Trophoblast cell (in vitro differentiated cells and primary cell): ENCODE data around the gene UNC93A.
"Not testable (repeated sequence)": the region's sequence is repeated elsewhere in the genome, so short reads cannot be mapped to it uniquely, and the experiment has no call there.

ENCODE experiments used
- DNase-seq, 2 donors: peaks; one replicate each; pipeline ENCODE4 v3.0.0-alpha.2; 2016
- H2AFZ ChIP-seq: 2 replicates; pipeline ENCODE4 v1.6.1; 2013; ENCODE audit warnings: low read length, moderate library complexity, mild to moderate bottlenecking; ENCODE audit not compliant: insufficient read depth, poor library complexity
- H2AK5ac ChIP-seq: 2 replicates; pipeline ENCODE4 v1.6.1; 2013; ENCODE audit warnings: mild to moderate bottlenecking, low read length
- H2BK120ac ChIP-seq: 2 replicates; pipeline ENCODE4 v1.6.1; 2013; ENCODE audit warnings: low read length, mild to moderate bottlenecking, moderate library complexity; ENCODE audit not compliant: insufficient read depth, poor library complexity
- H2BK12ac ChIP-seq: 2 replicates; pipeline ENCODE4 v1.6.1; 2013; ENCODE audit warnings: mild to moderate bottlenecking, low read length, moderate library complexity
- H2BK5ac ChIP-seq: 2 replicates; pipeline ENCODE4 v1.6.1; 2013; ENCODE audit warnings: low read length, low read depth, moderate library complexity, mild to moderate bottlenecking; ENCODE audit not compliant: poor library complexity
- H3K14ac ChIP-seq: 2 replicates; pipeline ENCODE4 v1.6.1; 2013; ENCODE audit warnings: mild to moderate bottlenecking, low read length
- H3K18ac ChIP-seq: 2 replicates; pipeline ENCODE4 v1.6.1; 2013; ENCODE audit warnings: mild to moderate bottlenecking, low read length
- H3K23ac ChIP-seq: 2 replicates; pipeline ENCODE4 v1.6.1; 2013; ENCODE audit warnings: low read length
- H3K27ac ChIP-seq: 2 replicates; pipeline ENCODE4 v1.5.1; 2013; ENCODE audit warnings: low read depth, mild to moderate bottlenecking, inconsistent platforms, low read length, moderate library complexity
- H3K27me3 ChIP-seq: 2 replicates; pipeline ENCODE4 v1.6.1; 2013; ENCODE audit warnings: inconsistent platforms, mild to moderate bottlenecking, low read length, moderate library complexity; ENCODE audit not compliant: insufficient read depth
- H3K36me3 ChIP-seq, 2 experiments: 1 replicate in 1 of 2; 2 replicates in 1 of 2; pipeline ENCODE4 v1.6.1; 2013; ENCODE audit warnings: low read length in 2 of 2, mild to moderate bottlenecking in 2 of 2, moderate library complexity in 1 of 2; ENCODE audit not compliant: insufficient read depth in 2 of 2, control insufficient read depth in 1 of 2
- H3K4ac ChIP-seq: 2 replicates; pipeline ENCODE4 v1.6.1; 2013; ENCODE audit warnings: low read depth, mild to moderate bottlenecking, low read length, moderate library complexity
- H3K4me1 ChIP-seq, 2 experiments: 1 replicate in 1 of 2; 2 replicates in 1 of 2; pipeline ENCODE4 v1.6.1; 2013; ENCODE audit warnings: low read length in 2 of 2, mild to moderate bottlenecking in 2 of 2, moderate library complexity in 1 of 2; ENCODE audit not compliant: insufficient read depth in 2 of 2, control insufficient read depth in 1 of 2
- H3K4me2 ChIP-seq: 2 replicates; pipeline ENCODE4 v1.6.1; 2013; ENCODE audit warnings: inconsistent platforms, mild to moderate bottlenecking, low read length, moderate library complexity
- H3K4me3 ChIP-seq: 2 replicates; pipeline ENCODE4 v1.5.1; 2013; ENCODE audit warnings: mild to moderate bottlenecking, low read depth, low read length, inconsistent platforms
- H3K79me1 ChIP-seq: one replicate; pipeline ENCODE4 v1.6.1; 2013; ENCODE audit warnings: low read length
- H3K79me2 ChIP-seq: 2 replicates; pipeline ENCODE4 v1.6.1; 2013; ENCODE audit warnings: low read length, mild to moderate bottlenecking; ENCODE audit not compliant: control insufficient read depth, insufficient read depth, poor library complexity
- H3K9ac ChIP-seq: 2 replicates; pipeline ENCODE4 v1.6.1; 2013; ENCODE audit warnings: mild to moderate bottlenecking, low read length
- H3K9me3 ChIP-seq: 2 replicates; pipeline ENCODE4 v1.6.1; 2013; ENCODE audit warnings: low read depth, mild to moderate bottlenecking, control low read depth, inconsistent platforms, low read length; ENCODE audit not compliant: insufficient read depth
- H4K12ac ChIP-seq: 2 replicates; pipeline ENCODE4 v1.6.1; 2013; ENCODE audit warnings: low read depth, mild to moderate bottlenecking, low read length, moderate library complexity
- H4K8ac ChIP-seq: 2 replicates; pipeline ENCODE4 v1.6.1; 2013; ENCODE audit warnings: low read depth, mild to moderate bottlenecking, low read length, moderate library complexity
- H4K91ac ChIP-seq: one replicate; pipeline ENCODE4 v1.6.1; 2013; ENCODE audit warnings: low read depth, mild to moderate bottlenecking, low read length, moderate library complexity
- WGBS: extraction: QIAGEN DNeasy Blood & Tissue Kit; methylation state at CpG from one replicate; pipeline ENCODE4 v1.1.7; 2013; ENCODE audit warnings: missing lambda C conversion rate; ENCODE audit not compliant: insufficient read length, insufficient coverage; ENCODE audit errors: extremely low coverage; 5-methylcytosine and 5-hydroxymethylcytosine counted together

Gene UNC93A

DNA sequence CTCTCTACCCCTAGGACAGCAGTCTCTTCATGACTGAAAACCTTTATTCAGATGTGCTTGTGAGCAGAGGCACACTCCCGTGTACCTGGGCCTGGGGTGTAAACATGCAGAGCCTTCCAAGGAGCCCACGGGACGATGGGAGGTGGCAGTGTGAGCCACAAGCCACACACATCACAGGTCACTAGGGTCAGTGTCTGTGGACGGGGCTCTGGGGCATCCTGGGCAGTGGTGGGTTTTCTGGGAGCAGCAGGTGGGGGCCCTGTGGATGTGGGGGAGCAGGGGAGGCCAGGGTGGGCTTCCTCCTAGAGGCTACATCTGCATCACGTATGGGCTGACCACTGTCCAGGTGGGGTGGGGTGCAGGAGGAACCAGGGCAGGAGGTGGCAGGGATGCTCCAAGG, 17.1 kb downstream of the UNC93A start:
- Histone ChIP-seq H4K91ac (no peak overlapping the region), H3K4ac (no peak overlapping the region), H3K23ac (no peak overlapping the region), H4K8ac (no peak overlapping the region), H3K4me3 (no peak overlapping the region), H2BK5ac (no peak overlapping the region), H2AFZ (no peak overlapping the region), H3K79me2 (no peaks in the 10 kb centered on the region), H2AK5ac (no peak overlapping the region), H3K14ac (no peak overlapping the region), H3K9ac (no peak overlapping the region), H2BK12ac (no peak overlapping the region), H4K12ac (no peak overlapping the region), H2BK120ac (no peak overlapping the region), H3K4me2 (no peak overlapping the region), H3K27me3 (no peaks in the 10 kb centered on the region), H3K79me1 (peaks cover 2% of the 10 kb centered on the region), H3K27ac (no peak overlapping the region), H3K9me3 (peaks cover 6% of the 10 kb centered on the region), H3K18ac (no peak overlapping the region), H3K4me1 (peaks cover 11% of the 10 kb centered on the region in 2 experiments), H3K36me3 (no peaks in the 10 kb centered on the region)
- no peak for DNase-seq
- no CpG with 5 or more reads among the region's 5 CpGs for WGBS

DNA sequence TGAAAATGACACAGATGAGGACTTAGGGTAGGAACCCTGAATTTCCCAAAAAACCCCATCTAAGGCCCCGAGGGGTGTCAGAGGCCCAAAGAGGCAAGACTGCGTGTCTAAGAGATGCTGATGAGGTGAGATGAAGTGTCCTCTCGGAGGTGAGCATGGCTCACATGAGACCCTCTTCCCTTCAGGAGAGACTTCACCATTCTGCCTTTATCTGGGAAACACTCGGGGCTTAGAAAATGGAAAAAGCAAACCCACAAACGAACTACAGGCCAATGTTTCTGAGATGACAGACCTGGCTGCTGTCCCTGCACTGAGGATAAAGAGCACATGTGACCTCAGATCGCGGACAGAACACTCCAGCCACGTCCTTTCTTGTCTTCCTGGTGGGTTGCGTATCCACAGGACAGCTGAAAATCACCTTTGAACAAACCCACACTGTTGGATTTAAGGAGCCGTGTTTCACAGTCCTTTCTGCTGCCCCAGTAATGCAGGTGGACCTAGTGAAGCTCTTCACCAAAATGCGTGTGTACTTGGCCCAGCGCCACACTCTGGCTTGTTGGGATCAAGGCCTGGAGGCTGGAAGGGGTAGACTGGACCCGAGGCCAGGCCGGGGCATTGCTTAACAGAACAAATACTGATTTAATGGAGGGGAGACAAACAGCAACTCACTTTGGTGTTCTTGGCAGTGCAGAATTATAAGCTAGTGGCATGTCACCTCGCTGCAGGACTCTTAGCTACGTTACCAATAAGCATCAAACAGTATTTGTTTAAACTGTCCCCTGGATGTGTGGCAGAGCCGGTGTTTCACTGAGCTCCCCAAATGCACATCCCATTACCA, 18.5 kb downstream of the UNC93A start:
- not testable (repeated sequence) for H3K4me3 ChIP-seq, H2AK5ac ChIP-seq, H3K36me3 ChIP-seq, H2BK12ac ChIP-seq, H4K91ac ChIP-seq, H4K12ac ChIP-seq, H3K23ac ChIP-seq, H3K4ac ChIP-seq, H2BK5ac ChIP-seq, H3K9ac ChIP-seq, H3K18ac ChIP-seq, H3K14ac ChIP-seq, H3K27me3 ChIP-seq, H3K27ac ChIP-seq, H3K79me2 ChIP-seq, H4K8ac ChIP-seq, H2AFZ ChIP-seq, H3K4me2 ChIP-seq, H3K9me3 ChIP-seq, H3K79me1 ChIP-seq, DNase-seq, H2BK120ac ChIP-seq
- WGBS = no CpG with 5 or more reads among the region's 17 CpGs
- H3K4me1 ChIP-seq = peaks cover 12 to 15% of the 10 kb centered on the region in 2 experiments

DNA sequence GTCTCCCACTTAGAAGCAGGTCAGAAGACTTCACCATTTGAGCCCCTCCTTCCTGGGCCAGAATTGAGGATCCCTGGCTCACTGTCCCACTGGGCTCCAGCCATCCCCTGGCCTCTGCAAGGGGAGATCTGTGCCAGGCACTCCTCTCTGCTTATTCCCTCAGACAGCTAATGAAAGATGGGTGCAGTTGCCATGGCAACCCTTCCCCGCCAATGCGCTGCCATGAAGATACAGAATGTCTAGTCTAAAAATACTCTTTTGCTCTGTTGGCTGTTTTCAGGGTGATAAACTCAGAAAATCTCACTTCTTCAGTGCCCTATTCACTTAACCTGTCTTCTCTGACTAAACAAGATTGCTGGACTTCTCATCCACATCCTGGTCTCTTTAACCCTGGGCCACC, 20.2 kb downstream of the UNC93A start:
- no peak overlapping the region for H2BK5ac ChIP-seq
- H3K14ac ChIP-seq = no peak overlapping the region
- no peak overlapping the region for H4K91ac ChIP-seq
- no peak overlapping the region for H4K12ac ChIP-seq
- no peak overlapping the region for H2BK12ac ChIP-seq
- H3K79me1 ChIP-seq = peaks cover 2% of the 10 kb centered on the region
- H2AFZ ChIP-seq = no peak overlapping the region
- no peak overlapping the region for H2BK120ac ChIP-seq
- no peak for DNase-seq
- H3K27ac ChIP-seq = no peak overlapping the region
- no peak overlapping the region for H3K18ac ChIP-seq
- no peaks in the 10 kb centered on the region for H3K79me2 ChIP-seq
- WGBS = no CpG with 5 or more reads among the region's 2 CpGs
- no peaks in the 10 kb centered on the region for H3K36me3 ChIP-seq
- peaks cover 6% of the 10 kb centered on the region for H3K9me3 ChIP-seq
- no peak overlapping the region for H2AK5ac ChIP-seq
- H4K8ac ChIP-seq = no peak overlapping the region
- peaks cover 9 to 15% of the 10 kb centered on the region in 2 experiments for H3K4me1 ChIP-seq
- H3K9ac ChIP-seq = no peak overlapping the region
- H3K4me2 ChIP-seq = no peak overlapping the region
- H3K4me3 ChIP-seq = no peak overlapping the region
- H3K27me3 ChIP-seq = no peaks in the 10 kb centered on the region
- no peak overlapping the region for H3K23ac ChIP-seq
- H3K4ac ChIP-seq = no peak overlapping the region

DNA sequence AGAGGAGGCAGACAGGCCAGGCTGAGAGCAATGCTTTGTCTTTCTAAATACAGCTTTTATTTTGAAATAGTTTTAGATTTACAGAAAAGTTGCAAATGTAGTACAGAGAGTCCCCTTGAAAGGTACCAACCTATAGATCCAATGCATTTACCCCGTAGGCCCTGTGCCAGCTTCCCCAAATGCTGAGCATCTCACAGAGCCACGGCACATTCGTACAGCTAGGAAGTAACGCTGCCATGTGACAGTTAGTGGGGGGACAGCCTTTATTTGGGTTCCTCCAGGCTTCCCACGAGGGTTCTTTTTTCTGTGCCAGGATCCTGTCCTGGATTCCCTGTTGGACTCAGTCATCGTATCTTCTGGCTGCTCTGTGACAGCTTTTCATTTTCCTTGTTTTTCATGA, 20.6 kb downstream of the UNC93A start:
- not testable (repeated sequence) for H4K91ac ChIP-seq, H3K27ac ChIP-seq
- no CpG with 5 or more reads among the region's 6 CpGs for WGBS

More for the DNA sequence above, 20.6 kb downstream of the UNC93A start:
- not testable (repeated sequence) for DNase-seq, H3K4me3 ChIP-seq, H2AFZ ChIP-seq, H4K12ac ChIP-seq, H3K36me3 ChIP-seq, H3K9ac ChIP-seq, H3K18ac ChIP-seq, H3K14ac ChIP-seq, H3K9me3 ChIP-seq, H3K27me3 ChIP-seq, H2BK12ac ChIP-seq, H3K4me2 ChIP-seq, H3K4ac ChIP-seq, H4K8ac ChIP-seq, H2BK120ac ChIP-seq, H2AK5ac ChIP-seq, H2BK5ac ChIP-seq, H3K79me1 ChIP-seq, H3K23ac ChIP-seq, H3K79me2 ChIP-seq
- H3K4me1 ChIP-seq = peaks cover 6 to 11% of the 10 kb centered on the region in 2 experiments
